Stimulated activated memory B cell treated with anti-CD40 and anti-IgM and Interleukin-4, amounts not matched to agents 10 μg/mL and 1 μg/mL and 100 μg/mL, for 72 hours (primary cell): Measurements from ENCODE around the gene MAD1L1.
"Not testable (repeated sequence)": the region's sequence is repeated elsewhere in the genome, so short reads cannot be mapped to it uniquely, and the experiment has no call there.

Experiments used
- ATAC-seq: fragments of 150-1000 bp; cut with Tn5 transposase; 2 replicates; pipeline ENCODE4 v1.10.0; 2021
- H3K27ac Mint-ChIP-seq: one replicate; pipeline ENCODE4 v1.8.0; 2022; ENCODE audit warnings: mild to moderate bottlenecking, mixed read lengths
- H3K27me3 Mint-ChIP-seq: one replicate; pipeline ENCODE4 v1.8.0; 2022; ENCODE audit warnings: mixed read lengths
- H3K36me3 Mint-ChIP-seq: one replicate; pipeline ENCODE4 v1.8.0; 2022; ENCODE audit warnings: mixed read lengths
- H3K4me1 Mint-ChIP-seq: one replicate; pipeline ENCODE4 v1.8.0; 2022; ENCODE audit warnings: mixed read lengths
- H3K4me3 Mint-ChIP-seq: one replicate; pipeline ENCODE4 v1.8.0; 2022; ENCODE audit warnings: mild to moderate bottlenecking, moderate library complexity, mixed read lengths
- H3K9me3 Mint-ChIP-seq: one replicate; pipeline ENCODE4 v1.8.0; 2022; ENCODE audit warnings: mixed read lengths

MAD1L1 gene

DNA sequence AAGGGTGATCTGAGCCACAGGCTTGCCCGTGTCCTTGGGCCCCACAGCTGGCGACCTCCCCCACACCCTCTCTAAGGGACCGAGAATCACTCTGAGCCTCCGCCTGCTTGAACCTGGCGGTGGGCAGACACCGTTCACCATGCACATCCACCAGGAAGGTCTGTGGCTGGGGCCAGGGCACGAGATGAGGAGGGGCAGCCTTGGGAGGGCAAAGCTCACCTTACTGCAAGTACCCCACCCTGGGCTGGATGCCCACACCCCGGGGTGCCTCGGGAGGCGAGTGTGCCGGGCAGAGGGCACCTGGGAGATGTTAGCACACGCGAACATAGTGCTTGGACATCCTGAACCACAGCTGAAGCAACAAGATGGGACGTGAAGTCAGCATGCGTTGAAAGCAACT, 350.8 kb downstream of the MAD1L1 start:
- H3K27ac Mint-ChIP-seq: no peak overlapping the region
- peaks cover 3% of the 10 kb centered on the region for H3K9me3 Mint-ChIP-seq
- ATAC-seq: no peak
- H3K4me1 Mint-ChIP-seq: peaks cover 19% of the 10 kb centered on the region
- no peaks in the 10 kb centered on the region for H3K27me3 Mint-ChIP-seq
- H3K36me3 Mint-ChIP-seq: peaks cover 42% of the 10 kb centered on the region
- H3K4me3 Mint-ChIP-seq: no peak overlapping the region

GRCh38 chr7:1876641-1877040, 356.1 kb downstream of the MAD1L1 start:
- ATAC-seq, H3K4me1 Mint-ChIP-seq, H3K27me3 Mint-ChIP-seq, H3K27ac Mint-ChIP-seq, H3K4me3 Mint-ChIP-seq, H3K9me3 Mint-ChIP-seq: not testable (repeated sequence)
- peaks cover 35% of the 10 kb centered on the region for H3K36me3 Mint-ChIP-seq

- not testable (repeated sequence) for H3K4me1 Mint-ChIP-seq, H3K27ac Mint-ChIP-seq, H3K9me3 Mint-ChIP-seq, H3K4me3 Mint-ChIP-seq, H3K27me3 Mint-ChIP-seq
- peak; percentile 86 for ATAC-seq
- H3K36me3 Mint-ChIP-seq: peaks cover 35% of the 10 kb centered on the region
Observed at GRCh38 chr7:1875392-1876199, 357.1 kb downstream of the MAD1L1 start.

DNA sequence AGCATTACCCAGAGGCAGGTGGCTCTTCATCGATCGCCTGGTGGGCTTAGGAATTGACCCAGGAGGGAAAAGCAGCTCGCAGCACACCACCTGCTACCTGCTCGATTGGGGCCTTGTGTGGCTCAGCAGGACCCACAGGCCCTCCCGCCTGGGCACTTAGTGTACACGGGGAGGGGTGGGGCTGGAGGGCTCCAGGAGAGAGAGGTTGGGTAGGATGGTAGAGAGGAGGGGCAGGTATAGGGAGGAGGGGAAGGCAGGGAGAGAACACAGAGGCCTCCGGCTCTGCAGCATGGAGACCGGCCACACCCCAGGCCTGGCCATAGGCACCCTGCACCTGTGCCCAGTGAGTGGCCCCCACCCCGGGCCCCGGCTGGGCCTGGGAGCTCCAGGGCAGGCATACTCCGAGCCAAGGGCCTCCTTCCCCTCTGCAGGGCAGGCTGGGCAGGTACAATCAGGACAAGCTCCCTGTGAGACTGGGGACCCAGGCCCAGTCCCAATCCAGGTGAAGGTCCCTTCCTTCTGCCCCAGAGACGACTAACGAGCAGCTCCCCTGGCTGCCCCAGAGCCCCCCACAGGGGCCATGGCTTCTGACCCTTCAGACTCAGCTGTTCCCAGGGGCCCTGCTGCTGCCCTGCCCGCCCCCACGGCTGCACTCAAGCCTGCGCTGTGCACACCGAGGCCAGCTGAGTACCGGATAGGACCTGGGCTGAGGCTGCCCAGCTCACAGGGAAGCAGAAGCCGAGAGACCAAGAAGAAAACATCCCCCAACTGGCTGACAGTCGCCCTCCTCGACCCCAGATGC, 358.0 kb downstream of the MAD1L1 start:
- H3K4me3 Mint-ChIP-seq, H3K27me3 Mint-ChIP-seq, H3K4me1 Mint-ChIP-seq, H3K27ac Mint-ChIP-seq: not testable (repeated sequence)
- Mint-ChIP-seq H3K9me3 (peaks cover 13% of the 10 kb centered on the region), H3K36me3 (peaks cover 27% of the 10 kb centered on the region)
- ATAC-seq: peak; percentile 45

DNA sequence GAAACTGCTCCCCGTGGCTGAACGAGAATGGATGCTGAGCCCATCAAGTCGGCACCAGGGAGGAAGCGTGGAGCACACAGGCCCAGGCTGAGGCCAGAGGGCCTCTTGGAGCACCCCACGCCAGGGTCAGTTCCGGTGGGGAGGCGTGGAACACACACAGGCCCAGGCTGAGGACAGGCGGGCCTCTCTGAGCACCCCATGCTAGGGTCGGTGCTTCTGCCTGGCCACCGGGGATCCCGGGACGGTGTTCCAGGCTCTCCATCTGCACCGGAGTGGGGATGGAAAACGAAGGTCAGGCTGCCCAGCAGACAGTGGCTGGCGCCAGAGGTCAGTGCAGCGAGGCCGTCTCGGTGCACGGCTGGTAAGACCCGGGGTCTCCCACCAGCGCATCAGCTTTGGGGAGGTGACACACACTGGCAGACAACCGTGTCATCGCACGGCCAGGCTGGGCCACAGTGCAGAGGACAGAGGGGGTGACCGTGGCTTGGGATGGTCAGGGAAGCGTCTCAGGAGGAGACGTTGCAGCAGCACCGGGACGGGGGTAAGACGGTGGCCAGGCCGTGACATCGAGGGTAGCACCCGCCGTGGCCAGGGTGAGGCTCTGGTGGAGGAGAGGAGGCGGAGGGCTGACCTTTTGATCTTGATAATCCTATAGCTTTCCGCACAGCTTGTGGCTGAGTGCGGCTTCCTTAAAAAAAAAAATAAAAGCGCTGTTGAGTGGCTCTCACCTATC, 358.7 kb downstream of the MAD1L1 start:
- Mint-ChIP-seq H3K4me1 (peaks cover 10% of the 10 kb centered on the region), H3K4me3 (no peak overlapping the region), H3K9me3 (peaks cover 13% of the 10 kb centered on the region), H3K27ac (no peak overlapping the region), H3K36me3 (peaks cover 24% of the 10 kb centered on the region), H3K27me3 (no peaks in the 10 kb centered on the region)
- ATAC-seq: no peak

GRCh38 chr7:1873421-1873820, 359.3 kb downstream of the MAD1L1 start:
- peaks cover 22% of the 10 kb centered on the region for H3K36me3 Mint-ChIP-seq
- H3K4me1 Mint-ChIP-seq: peaks cover 10% of the 10 kb centered on the region
- ATAC-seq: no peak
- no peaks in the 10 kb centered on the region for H3K27me3 Mint-ChIP-seq
- H3K27ac Mint-ChIP-seq: no peak overlapping the region
- H3K4me3 Mint-ChIP-seq: no peak overlapping the region
- peaks cover 13% of the 10 kb centered on the region for H3K9me3 Mint-ChIP-seq

DNA sequence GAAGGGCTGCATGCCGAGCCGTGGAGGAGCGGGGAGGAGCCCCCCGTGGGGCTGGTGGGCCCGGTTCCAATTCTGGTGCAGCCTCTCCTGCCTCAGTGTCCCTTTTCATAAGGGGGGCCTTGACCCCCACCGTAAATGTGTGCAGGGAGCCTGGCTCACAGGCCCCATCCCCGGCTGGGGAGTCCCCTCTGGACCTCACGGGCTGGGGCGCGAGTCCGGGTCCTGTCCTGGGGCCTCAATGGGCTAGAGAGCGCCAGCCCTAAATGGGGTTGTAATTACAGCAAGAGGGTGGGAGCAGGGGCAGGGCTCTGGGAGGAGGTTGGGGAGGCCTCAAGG, 359.7 kb downstream of the MAD1L1 start:
- Mint-ChIP-seq H3K36me3 (peaks cover 18% of the 10 kb centered on the region), H3K27me3 (no peaks in the 10 kb centered on the region), H3K4me1 (peaks cover 10% of the 10 kb centered on the region), H3K9me3 (peaks cover 13% of the 10 kb centered on the region), H3K4me3 (no peak overlapping the region), H3K27ac (no peak overlapping the region)
- no peak for ATAC-seq

DNA sequence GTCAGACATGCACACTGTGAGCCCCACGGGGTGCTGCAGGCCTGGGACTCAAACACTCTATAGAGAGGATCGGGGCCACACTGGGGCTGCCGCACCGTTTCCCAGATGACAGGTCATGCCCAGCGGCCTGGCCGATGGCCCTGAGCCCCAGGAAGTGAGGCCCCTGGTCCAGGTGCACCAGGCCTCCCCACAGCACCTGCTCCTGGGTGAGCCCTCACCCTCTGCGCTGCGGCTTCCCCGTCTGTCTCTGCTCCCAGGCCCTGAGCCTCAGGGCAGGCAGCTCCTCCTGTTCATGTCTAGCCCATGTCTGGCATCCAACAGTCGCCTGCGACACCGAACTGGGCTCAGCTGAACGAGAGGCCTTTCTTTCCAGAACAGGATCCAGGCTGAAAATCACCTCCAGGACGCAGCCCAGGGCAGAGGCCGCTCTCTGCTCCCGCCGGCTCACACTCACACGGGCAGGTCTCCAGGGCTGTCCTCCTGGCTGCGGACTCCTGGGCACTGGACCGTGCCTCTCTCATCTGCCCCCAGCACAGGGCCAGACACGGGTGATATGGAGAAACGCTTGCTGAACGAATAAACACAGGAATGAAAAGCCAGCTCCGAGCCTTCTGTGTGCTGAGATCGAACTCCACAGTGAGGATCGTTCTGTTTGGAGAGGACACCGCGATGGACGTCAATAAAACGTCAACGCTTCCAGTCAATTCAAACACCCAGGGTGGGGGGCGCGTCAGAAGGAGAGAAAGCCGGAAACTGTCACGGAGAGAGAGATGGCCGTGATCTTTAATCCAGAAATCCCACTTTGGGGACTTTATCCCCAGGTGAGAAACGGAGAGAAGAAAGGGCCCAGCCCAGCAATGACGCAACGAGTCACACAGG, 360.3 kb downstream of the MAD1L1 start:
- Mint-ChIP-seq H3K9me3 (peaks cover 10% of the 10 kb centered on the region), H3K36me3 (peaks cover 12% of the 10 kb centered on the region), H3K4me3 (no peak overlapping the region), H3K27me3 (no peaks in the 10 kb centered on the region), H3K4me1 (peaks cover 10% of the 10 kb centered on the region), H3K27ac (no peak overlapping the region)
- ATAC-seq: no peak

DNA sequence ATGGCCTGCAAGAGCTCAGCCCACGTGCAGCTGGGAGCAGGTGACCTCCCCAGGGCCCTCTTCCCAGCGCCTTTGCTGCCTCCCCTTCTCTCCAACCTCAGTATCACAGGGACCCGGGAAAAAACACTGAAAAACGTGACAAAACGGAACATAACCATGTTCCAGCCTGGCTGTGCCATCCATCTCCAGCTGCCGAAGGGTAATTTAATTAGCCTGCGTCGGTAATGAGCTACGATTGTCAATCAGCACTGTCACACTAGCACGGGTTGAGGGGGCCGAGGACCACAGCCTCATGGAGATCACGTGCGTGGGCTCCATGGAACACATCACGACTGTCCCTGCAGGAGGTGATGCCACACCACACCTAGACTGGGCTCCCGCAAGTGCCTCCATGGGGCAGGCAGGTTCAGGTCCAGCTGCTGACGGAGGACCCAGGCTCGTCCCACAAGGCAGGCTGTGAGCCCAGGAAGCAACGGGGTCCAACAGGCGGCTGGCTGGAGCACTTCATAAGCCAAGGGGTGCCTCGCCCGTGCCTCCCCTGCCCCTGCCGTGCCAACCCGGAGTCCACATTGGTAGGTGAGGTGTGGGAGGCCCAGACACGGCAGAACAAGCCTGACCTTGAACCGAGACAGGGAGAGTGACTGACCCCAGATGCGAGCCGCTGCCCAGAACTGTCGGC, 363.2 kb downstream of the MAD1L1 start:
- no peaks in the 10 kb centered on the region for H3K27me3 Mint-ChIP-seq
- no peak overlapping the region for H3K4me3 Mint-ChIP-seq
- H3K4me1 Mint-ChIP-seq: peaks cover 18% of the 10 kb centered on the region
- no peak for ATAC-seq
- peaks cover 10% of the 10 kb centered on the region for H3K9me3 Mint-ChIP-seq
- peaks cover 21% of the 10 kb centered on the region for H3K36me3 Mint-ChIP-seq
- H3K27ac Mint-ChIP-seq: no peak overlapping the region

DNA sequence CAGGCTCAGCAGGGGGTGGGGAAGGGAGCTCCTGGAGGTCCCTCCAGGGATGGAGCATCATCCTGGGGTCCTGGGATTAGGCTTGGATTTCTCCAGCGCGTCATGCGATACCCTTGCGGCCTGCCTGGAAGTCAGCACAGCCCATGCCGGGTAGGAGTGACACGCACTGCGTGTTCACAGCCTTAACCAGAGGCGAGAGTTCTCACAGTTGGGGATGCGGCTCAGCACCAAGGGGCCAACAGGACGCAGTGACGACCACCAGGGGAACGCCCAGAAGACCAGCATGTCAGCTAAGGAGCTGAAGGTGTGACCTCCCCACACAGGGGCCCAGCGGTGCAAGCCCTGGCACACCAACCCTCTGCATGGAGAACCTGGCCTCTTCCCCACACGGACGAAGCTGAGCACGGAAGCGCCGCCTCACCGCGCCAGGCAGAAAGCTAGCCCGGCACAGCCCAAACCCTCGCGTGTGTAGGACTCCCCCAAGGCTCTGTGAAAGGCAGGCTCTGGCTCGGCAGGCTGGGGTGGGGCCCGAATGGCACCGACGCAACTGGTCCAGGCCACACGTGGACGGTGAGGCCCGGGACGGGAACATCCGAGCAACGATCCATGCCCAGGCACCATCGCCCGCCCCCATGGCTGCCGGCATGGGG, 364.1 kb downstream of the MAD1L1 start:
- Mint-ChIP-seq H3K9me3 (peaks cover 10% of the 10 kb centered on the region), H3K27me3 (no peaks in the 10 kb centered on the region), H3K4me1 (peaks cover 18% of the 10 kb centered on the region), H3K4me3 (no peak overlapping the region), H3K36me3 (peaks cover 14% of the 10 kb centered on the region), H3K27ac (no peak overlapping the region)
- no peak for ATAC-seq

DNA sequence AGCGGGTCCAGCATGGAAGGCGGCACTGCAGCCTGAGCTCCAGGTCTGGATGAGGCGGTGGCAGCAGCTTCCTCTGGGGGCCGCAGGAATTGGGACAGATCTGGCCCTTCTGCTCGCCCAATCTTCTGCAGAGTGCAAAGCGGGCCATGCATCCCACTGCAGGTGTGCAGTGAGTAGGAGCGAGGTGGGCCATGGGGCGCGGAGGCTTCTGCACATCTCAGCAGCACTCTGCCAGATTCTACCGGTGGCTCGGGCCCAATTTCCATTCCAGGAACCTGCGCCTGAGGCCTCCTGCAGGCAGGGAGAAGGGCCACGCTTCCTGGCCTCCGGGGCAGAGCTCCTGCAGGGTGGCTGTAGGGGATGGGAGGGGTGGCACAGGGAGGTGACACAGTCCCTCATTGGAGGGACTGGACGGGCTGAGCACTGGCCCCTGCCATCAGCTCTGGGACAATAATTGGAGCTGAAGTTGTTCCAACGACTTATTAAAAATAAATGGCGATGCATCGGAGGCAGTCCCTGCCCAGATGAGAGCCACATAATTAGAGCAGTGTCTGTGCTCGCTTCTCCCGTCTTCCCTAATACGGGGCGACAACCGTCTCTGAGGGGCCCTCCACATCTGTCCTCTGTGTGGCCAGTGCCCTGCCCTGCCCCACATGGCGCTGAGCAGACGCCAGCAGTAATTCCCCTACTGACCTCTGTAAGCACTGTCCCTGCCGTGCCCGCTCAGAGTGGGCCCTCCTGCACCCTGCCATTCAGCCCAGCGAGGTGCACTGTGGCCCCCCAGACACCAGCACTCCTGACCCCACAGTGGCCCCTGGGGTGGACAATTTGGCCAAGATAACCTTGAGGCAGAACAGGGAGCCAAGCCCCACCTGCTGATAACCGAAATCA, 365.1 kb downstream of the MAD1L1 start:
- Mint-ChIP-seq H3K4me1 (peaks cover 22% of the 10 kb centered on the region), H3K27ac (no peak overlapping the region), H3K27me3 (no peaks in the 10 kb centered on the region), H3K36me3 (peaks cover 14% of the 10 kb centered on the region), H3K9me3 (peaks cover 10% of the 10 kb centered on the region), H3K4me3 (no peak overlapping the region)
- ATAC-seq: no peak

GRCh38 chr7:1866601-1867000, 366.1 kb downstream of the MAD1L1 start:
- H3K9me3 Mint-ChIP-seq: peaks cover 10% of the 10 kb centered on the region
- peaks cover 14% of the 10 kb centered on the region for H3K36me3 Mint-ChIP-seq
- H3K4me1 Mint-ChIP-seq: peaks cover 27% of the 10 kb centered on the region
- no peak overlapping the region for H3K27ac Mint-ChIP-seq
- H3K27me3 Mint-ChIP-seq: no peaks in the 10 kb centered on the region
- H3K4me3 Mint-ChIP-seq: no peak overlapping the region
- ATAC-seq: no peak

DNA sequence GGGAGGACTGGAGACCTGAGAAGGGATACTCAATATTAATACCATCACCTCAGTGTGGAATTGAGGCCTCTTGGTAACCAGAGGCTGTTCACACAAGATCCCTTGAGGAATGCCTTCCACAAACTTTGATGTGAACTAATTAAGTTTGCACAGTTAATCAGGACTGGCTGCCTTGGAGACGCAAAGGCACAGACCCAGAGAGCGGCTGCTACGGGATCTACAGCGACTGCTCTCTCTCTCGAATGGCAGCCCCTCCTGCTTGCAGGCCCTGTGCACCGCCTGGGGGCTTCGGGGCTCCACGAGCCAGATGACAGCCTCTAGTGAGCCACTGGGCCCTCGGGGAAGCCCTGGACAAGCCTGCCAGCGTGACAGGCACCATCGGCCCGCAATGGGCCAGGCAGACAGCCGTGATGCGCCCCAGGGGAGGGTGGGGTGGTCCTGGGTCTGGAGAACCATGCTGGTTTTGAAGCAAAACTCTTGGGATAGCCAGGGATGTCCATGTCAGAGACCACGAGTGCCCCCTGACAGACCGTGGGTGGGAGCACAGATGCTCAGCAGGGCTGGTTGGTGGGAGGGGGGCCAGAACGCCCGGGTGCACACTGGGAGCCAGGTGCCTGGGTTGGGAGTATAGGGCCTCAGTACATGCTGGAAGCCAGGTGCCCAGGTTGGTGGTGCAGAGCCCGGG, 367.0 kb downstream of the MAD1L1 start:
- no peak overlapping the region for H3K27ac Mint-ChIP-seq
- no peaks in the 10 kb centered on the region for H3K27me3 Mint-ChIP-seq
- no peak overlapping the region for H3K4me3 Mint-ChIP-seq
- peaks cover 27% of the 10 kb centered on the region for H3K4me1 Mint-ChIP-seq
- peaks cover 14% of the 10 kb centered on the region for H3K36me3 Mint-ChIP-seq
- H3K9me3 Mint-ChIP-seq: peaks cover 6% of the 10 kb centered on the region
- no peak for ATAC-seq
